ENCODE results near the gene HIVEP2. TPM values are rescaled to one million over a fixed set of nuclear protein-coding genes. Genes with fewer than 3 reads are reported as not detected.

The HIVEP2 gene
- total and polyA plus RNA-seq, 10 donors, result 2.5 to 41.3 (median 30.3) TPM

DNA sequence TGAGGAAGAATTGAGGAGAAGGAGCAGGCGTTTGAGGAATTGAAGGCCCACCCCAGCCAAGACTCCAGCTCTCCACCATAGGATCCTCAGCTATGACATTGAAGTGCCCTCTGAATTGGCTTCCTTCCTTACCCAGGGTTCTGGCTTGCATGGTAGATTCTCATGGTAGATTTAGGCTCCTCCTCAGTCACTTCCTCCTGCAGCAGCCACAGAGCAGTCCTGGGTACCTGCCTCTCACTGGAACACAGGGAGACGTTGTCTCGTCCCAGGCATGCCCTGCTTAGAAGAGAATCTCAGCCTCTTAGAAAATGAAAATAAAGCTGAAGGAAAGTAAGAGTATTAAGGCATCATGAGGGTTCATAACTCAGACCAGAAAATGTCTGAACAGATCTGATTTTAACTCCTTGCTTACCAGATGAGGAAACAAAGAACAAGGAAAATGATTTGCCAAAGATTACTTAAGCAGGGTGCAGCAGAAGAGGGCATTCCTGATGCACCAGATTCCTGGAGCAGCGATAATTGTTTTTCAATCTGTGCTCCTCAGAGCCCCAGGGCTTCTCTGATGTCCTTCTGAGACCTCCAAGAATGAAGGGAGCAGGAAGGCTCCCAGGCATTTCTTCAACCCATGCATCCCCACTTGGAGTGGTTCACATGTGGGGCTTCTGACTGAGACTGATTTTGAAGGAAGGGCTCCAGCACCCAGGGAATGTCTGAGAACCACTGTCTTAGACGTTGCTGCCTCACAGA is 219.8 kb downstream of the HIVEP2 start:
- 65 to 79% (median 74%) methylated on average over 5 of the region's 5 CpGs for WGBS, 5 donors
- intact Hi-C loops (cut with DNase I; ENCODE audit: low total_unique reads), result no loop called here
- Histone ChIP-seq H3K4me1 (peaks cover 9 to 68% (median 39%) of the 10 kb centered on the region in 6 donors), H3K27ac (no peak overlapping the region), H3K9me3 (no peaks in the 10 kb centered on the region), H3K36me3 (no peaks in the 10 kb centered on the region), H3K27me3 (replicated peaks in 1 of 7) (no peaks in the 10 kb centered on the region), H3K4me3 (no peak overlapping the region)
- DNase-seq, result no peak
- TF ChIP-seq CTCF (IDR thresholded peaks at IDR 0.05 in 8 of 11, conservative IDR thresholded peaks at IDR 0.05 in 3 of 11) (no peak), POLR2A (IDR thresholded peaks at IDR 0.05) (no peak), POLR2AphosphoS5 (IDR thresholded peaks at IDR 0.05) (no peak)

DNA sequence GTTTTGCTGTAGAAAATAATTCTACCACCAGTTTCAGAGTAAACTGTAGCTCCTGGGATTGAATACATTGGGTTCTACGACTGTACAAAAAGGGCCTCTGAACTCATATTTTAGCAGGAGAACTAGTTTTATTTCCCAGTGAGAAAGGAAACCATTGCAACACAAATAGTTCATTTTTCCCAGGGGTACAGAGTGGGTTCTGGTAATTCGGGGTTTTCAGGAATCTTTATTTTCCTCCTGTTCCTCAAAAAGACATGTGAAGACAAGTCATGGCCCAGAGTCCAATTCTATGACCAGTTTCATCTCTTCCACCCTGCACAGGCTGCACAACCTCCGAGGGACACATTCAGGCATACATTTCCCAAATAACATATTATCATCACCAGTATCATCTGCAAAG is 222.1 kb downstream of the HIVEP2 start:
- Histone ChIP-seq H3K4me3 (no peak overlapping the region), H3K4me1 (peaks cover 5 to 45% (median 21%) of the 10 kb centered on the region in 6 donors), H3K27ac (no peak overlapping the region), H3K9me3 (peaks cover 0 to 21% (median 18%) of the 10 kb centered on the region in 8 donors), H3K36me3 (no peaks in the 10 kb centered on the region), H3K27me3 (replicated peaks in 1 of 7) (no peaks in the 10 kb centered on the region)
- intact Hi-C loops (cut with DNase I; ENCODE audit: low total_unique reads), result no loop called here
- 63 to 80% (median 75%) methylated on average over 3 of the region's 3 CpGs for WGBS, 5 donors
- no peak for DNase-seq
- TF ChIP-seq CTCF (IDR thresholded peaks at IDR 0.05 in 8 of 11, conservative IDR thresholded peaks at IDR 0.05 in 3 of 11), result no peak
- TF ChIP-seq POLR2AphosphoS5 (IDR thresholded peaks at IDR 0.05), result no peak
- no peak for TF ChIP-seq POLR2A (IDR thresholded peaks at IDR 0.05)

DNA sequence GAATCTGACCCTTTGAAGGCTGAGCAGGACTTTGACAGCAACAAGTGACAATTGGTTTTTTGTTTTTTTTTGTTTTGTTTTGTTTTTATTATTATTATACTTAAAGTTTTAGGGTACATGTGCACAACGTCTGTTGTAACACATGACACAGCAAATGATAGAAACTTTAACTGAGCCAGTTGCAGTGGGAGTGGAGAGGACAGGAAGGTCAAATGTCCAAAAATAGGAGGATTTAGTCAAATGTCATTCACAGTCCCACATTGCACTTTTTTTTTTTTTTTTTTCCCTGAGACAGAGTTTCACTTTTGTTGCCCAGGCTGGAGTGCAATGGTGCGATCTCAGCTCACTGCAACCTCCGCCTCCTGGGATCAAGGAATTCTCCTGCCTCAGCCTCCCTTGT is 223.0 kb downstream of the HIVEP2 start:
- WGBS, 5 donors, result 50 to 73% (median 55%) methylated on average over 3 of the region's 3 CpGs
- Histone ChIP-seq H3K27ac (peak overlapping the region in 4 of 8 donors; percentile 23 to 47 (median 40)), H3K9me3 (peaks cover 0 to 21% (median 18%) of the 10 kb centered on the region in 8 donors), H3K27me3 (replicated peaks in 1 of 7) (no peaks in the 10 kb centered on the region), H3K4me3 (no peak overlapping the region), H3K4me1 (peaks cover 5 to 44% (median 21%) of the 10 kb centered on the region in 6 donors), H3K36me3 (no peaks in the 10 kb centered on the region)
- no peak for TF ChIP-seq POLR2AphosphoS5 (IDR thresholded peaks at IDR 0.05)
- no peak for TF ChIP-seq CTCF (IDR thresholded peaks at IDR 0.05 in 8 of 11, conservative IDR thresholded peaks at IDR 0.05 in 3 of 11)
- TF ChIP-seq POLR2A (IDR thresholded peaks at IDR 0.05), result no peak
- DNase-seq, result no peak
- intact Hi-C loops (cut with DNase I; ENCODE audit: low total_unique reads), result no loop called here

DNA sequence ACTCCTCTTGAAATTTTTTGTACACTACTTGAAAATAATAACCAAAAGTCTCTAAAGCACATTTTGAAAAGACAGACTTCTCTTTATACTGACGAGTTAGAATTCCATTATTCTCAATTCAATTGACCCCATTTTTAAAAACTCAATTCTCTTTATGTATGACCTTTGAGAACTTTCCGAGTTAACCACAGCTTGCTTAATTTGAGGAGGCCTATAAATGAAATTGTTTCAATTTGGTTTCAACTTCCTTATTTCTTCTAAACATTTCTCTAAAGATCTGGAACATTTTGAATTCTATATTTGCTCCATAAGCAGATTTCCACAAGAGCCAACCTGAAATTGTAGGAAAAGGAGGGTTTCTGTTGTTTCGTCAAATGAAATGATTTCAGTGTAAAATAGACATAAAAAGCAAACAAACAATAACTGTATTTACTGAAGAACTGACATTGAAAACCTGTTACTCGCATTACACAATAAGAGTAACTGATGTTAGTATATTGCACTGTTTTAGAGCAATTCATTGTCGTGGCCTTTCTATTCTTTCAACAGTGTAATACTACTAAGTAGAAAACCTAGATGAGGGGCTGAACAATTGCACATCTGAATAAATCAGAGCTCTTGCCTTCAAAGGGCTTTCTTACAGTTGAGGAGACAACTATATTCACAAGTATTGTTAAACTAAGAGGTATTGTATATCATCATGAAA is 223.6 kb downstream of the HIVEP2 start:
- Histone ChIP-seq H3K36me3 (no peaks in the 10 kb centered on the region), H3K9me3 (peaks cover 0 to 21% (median 18%) of the 10 kb centered on the region in 8 donors), H3K27me3 (replicated peaks in 1 of 7) (no peaks in the 10 kb centered on the region), H3K4me1 (peaks cover 5 to 46% (median 21%) of the 10 kb centered on the region in 6 donors), H3K4me3 (no peak overlapping the region), H3K27ac (peak overlapping the region in 5 of 8 donors; percentile 17 to 47 (median 35))
- DNase-seq, result no peak
- intact Hi-C loops (cut with DNase I; ENCODE audit: low total_unique reads), result no loop called here
- no peak for TF ChIP-seq POLR2A (IDR thresholded peaks at IDR 0.05)
- TF ChIP-seq POLR2AphosphoS5 (IDR thresholded peaks at IDR 0.05), result no peak
- no peak for TF ChIP-seq CTCF (IDR thresholded peaks at IDR 0.05 in 8 of 11, conservative IDR thresholded peaks at IDR 0.05 in 3 of 11)
- 43 to 68% (median 50%) methylated on average over 5 of the region's 5 CpGs for WGBS, 5 donors
